Naive B cell (primary cell): ENCODE measurements around the gene CENPQ. TPM values are rescaled to one million over a fixed set of nuclear protein-coding genes. Genes with fewer than 3 reads are reported as not detected.

Experiments
- ATAC-seq, 2 donors: fragments of 150-1000 bp; cut with Tn5 transposase; 2 replicates each; pipeline ENCODE4 v1.10.0; 2021; ENCODE audit warnings: low read depth in 2 of 2, mild to moderate bottlenecking in 2 of 2, moderate library complexity in 2 of 2
- DNase-seq: peaks from one replicate; pipeline ENCODE4 v3.0.0; 2022
- H3K27ac Mint-ChIP-seq, 6 donors: one replicate each; pipeline ENCODE4 v1.8.0; 2020 to 2022; ENCODE audit warnings: mild to moderate bottlenecking in 6 of 6, mixed read lengths in 6 of 6, moderate library complexity in 5 of 6, inconsistent platforms in 2 of 6
- H3K27me3 Mint-ChIP-seq, 3 donors: one replicate each; pipeline ENCODE4 v1.8.0; 2021 to 2022; ENCODE audit warnings: mixed read lengths in 3 of 3, mild to moderate bottlenecking in 1 of 3
- H3K36me3 Mint-ChIP-seq, 2 donors: one replicate each; pipeline ENCODE4 v1.8.0; 2020 to 2022; ENCODE audit warnings: mixed read lengths in 2 of 2, inconsistent platforms in 1 of 2, mild to moderate bottlenecking in 1 of 2
- H3K4me1 Mint-ChIP-seq, 3 donors: one replicate each; pipeline ENCODE4 v1.8.0; 2020 to 2022; ENCODE audit warnings: mixed read lengths in 3 of 3, inconsistent platforms in 1 of 3, mild to moderate bottlenecking in 1 of 3, moderate library complexity in 1 of 3
- H3K4me3 Mint-ChIP-seq, 8 donors: one replicate each; pipeline ENCODE4 v1.8.0; 2020 to 2022; ENCODE audit warnings: mild to moderate bottlenecking in 8 of 8, mixed read lengths in 8 of 8, moderate library complexity in 8 of 8, inconsistent platforms in 2 of 8
- H3K9me3 Mint-ChIP-seq, 7 donors: one replicate each; pipeline ENCODE4 v1.8.0; 2020 to 2022; ENCODE audit warnings: mixed read lengths in 7 of 7, mild to moderate bottlenecking in 5 of 7, inconsistent platforms in 2 of 7, moderate library complexity in 1 of 7
- polyA plus RNA-seq, 6 donors: library from polyadenylated mRNA; unstranded; fragments of 300-500 nt; fragmentation: Illumina TruSeq; gene quantifications; one replicate each; pipeline ENCODE4 v1.2.3, GENCODE V29; 2021; ENCODE audit warnings: low read depth in 6 of 6

CENPQ gene
- polyA plus RNA-seq, 6 donors from 2014 or later: 2.8 to 8.7 (median 6.6) TPM

DNA sequence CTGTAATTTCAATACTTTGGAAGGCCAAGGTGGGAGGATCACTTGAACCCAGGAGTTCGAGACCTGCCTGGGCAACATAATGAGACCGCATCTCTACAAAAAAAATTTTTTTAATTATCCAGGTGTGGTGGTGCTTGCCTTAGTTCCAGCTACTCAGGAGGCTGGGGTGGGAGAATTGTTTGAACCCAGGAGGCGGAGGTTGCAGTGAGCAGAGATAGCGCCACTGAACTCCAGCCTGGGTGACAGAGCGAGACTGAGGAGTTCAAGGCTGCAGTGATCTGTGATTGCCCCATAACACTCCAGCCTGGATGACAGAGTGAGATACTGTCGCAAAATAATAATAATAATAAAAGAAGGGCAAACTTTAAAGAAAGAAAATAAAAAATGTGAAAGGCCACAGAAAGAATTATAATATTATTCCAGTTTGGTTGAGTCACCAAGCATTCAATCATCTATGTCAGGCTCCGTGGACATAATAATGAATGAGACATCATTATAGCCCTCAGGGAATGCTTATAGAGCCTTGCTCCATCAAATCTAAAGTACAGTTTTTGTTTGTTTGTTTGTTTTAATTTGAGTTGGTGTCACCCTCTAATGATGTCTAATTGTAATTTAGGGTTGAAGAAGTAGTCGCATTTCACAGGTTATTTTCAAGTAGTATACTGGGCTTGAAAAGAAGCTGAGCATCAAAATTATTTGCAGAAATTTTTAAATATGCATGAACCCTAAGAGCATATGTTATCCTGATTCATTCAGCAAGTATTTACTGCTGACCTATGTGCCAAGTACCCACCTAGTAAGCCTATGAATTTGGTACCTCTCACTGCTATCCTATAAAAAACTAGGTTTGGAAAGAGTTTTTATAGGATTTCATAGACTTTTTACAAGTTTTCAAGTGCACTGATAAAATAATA is 51.7 kb downstream of the CENPQ start:
- no peaks in the 10 kb centered on the region for H3K36me3 Mint-ChIP-seq
- no peaks in the 10 kb centered on the region for H3K9me3 Mint-ChIP-seq
- H3K4me1 Mint-ChIP-seq: no peaks in the 10 kb centered on the region
- H3K27me3 Mint-ChIP-seq: peaks cover 9 to 24% (median 23%) of the 10 kb centered on the region in 3 donors
- H3K4me3 Mint-ChIP-seq: no peak overlapping the region
- H3K27ac Mint-ChIP-seq: no peak overlapping the region
- no peak for DNase-seq
- no peak for ATAC-seq

DNA sequence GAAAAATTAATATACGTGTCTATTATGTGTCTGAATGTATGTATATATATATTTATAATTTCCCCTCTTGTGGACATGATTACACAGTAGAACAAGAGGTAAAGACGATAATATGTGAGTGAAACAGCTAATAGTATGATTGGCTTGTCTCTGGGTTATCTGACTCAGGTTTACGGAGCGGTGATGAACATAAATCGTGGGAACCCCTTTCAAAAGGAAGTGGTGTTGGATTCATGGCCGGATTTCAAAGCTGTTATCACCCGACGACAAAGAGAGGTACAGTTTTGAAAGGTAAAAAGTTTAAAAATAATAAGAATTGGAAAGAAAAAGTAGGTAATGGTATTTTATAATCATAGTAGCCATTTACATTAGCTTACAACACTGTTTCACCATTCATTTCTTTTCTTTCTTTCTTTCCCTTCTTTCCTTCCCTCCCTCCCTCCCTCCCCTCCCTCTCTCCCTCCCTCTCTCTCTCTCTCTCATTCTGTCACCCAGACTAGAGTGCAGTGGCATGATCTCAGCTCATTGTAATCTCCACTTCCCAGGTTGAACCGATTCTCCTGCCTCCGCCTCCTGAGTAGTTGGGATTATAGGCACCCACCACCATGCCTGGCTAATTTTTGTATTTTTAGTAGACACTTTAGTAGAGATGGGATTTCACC is 52.4 kb downstream of the CENPQ start:
- peaks cover 9 to 29% (median 23%) of the 10 kb centered on the region in 3 donors for H3K27me3 Mint-ChIP-seq
- H3K36me3 Mint-ChIP-seq: no peaks in the 10 kb centered on the region
- H3K4me1 Mint-ChIP-seq: no peaks in the 10 kb centered on the region
- DNase-seq (no peak), ATAC-seq (no peak)
- no peaks in the 10 kb centered on the region for H3K9me3 Mint-ChIP-seq
- H3K4me3 Mint-ChIP-seq: no peak overlapping the region
- no peak overlapping the region for H3K27ac Mint-ChIP-seq

DNA sequence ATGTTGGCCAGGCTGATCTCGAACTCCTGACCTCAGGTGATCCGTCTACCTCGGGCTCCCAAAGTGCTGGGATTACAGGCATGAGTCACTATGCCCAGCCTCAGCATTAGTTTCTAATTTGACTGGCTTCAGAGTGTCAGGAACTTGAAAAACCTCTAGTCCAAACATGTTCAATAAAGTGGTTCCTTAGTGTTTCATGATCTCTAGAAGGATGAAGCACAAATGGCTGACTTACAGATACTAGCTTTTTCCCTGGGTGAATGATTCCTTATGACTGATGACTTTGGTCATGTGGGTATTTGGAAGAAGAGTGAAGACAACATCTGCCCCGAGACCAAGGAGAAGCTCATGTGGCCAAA is 53.0 kb downstream of the CENPQ start:
- Mint-ChIP-seq H3K4me3 (no peak overlapping the region), H3K27ac (no peak overlapping the region), H3K4me1 (no peaks in the 10 kb centered on the region), H3K36me3 (no peaks in the 10 kb centered on the region), H3K9me3 (no peaks in the 10 kb centered on the region), H3K27me3 (peaks cover 9 to 29% (median 23%) of the 10 kb centered on the region in 3 donors)
- no peak for DNase-seq
- no peak for ATAC-seq

DNA sequence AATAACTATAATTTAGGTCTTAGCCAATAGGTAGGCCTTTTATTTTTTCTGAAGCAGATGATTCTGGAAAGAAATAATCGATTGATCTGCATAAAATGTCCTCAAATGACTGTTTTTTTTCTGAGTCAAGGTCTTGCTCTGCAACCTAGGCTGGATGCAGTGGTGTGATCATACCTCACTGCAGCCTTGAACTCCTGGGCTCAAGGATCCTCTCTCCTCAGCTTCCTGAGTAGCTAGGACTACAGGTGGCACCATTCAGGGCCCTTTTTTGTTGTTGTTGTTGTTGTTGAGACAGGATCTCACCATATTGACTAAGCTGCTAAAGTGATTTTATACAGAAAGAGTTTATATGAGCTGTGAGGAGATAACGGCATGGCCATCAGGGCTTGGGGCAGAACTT is 54.7 kb downstream of the CENPQ start:
- DNase-seq (no peak), ATAC-seq (no peak)
- Mint-ChIP-seq H3K9me3 (no peaks in the 10 kb centered on the region), H3K27me3 (peaks cover 12 to 22% (median 21%) of the 10 kb centered on the region in 3 donors), H3K27ac (no peak overlapping the region), H3K36me3 (no peaks in the 10 kb centered on the region), H3K4me3 (no peak overlapping the region), H3K4me1 (no peaks in the 10 kb centered on the region)

DNA sequence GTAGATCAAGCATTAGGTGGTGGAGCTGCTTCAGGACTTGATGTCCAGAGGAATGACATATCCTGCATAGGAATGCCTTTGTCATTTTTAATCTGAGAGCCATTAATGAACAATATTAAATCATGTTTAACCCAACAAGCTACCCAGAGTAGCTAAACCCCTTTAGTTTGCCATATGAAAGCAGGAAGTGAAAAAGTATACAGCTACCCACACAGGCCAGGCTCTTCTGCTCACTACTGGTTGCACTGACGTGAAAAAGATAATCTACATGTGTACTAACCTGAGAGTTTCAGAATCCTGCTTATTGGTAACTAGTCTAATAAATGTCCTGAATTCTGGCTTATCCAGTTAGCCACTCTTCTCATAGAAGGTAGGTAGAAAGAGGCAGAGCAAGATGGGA is 56.5 kb downstream of the CENPQ start:
- Mint-ChIP-seq H3K27me3 (peaks cover 6 to 10% (median 7%) of the 10 kb centered on the region in 3 donors), H3K4me1 (no peaks in the 10 kb centered on the region), H3K36me3 (no peaks in the 10 kb centered on the region), H3K9me3 (no peaks in the 10 kb centered on the region), H3K27ac (no peak overlapping the region), H3K4me3 (no peak overlapping the region)
- DNase-seq: no peak
- ATAC-seq: no peak

DNA sequence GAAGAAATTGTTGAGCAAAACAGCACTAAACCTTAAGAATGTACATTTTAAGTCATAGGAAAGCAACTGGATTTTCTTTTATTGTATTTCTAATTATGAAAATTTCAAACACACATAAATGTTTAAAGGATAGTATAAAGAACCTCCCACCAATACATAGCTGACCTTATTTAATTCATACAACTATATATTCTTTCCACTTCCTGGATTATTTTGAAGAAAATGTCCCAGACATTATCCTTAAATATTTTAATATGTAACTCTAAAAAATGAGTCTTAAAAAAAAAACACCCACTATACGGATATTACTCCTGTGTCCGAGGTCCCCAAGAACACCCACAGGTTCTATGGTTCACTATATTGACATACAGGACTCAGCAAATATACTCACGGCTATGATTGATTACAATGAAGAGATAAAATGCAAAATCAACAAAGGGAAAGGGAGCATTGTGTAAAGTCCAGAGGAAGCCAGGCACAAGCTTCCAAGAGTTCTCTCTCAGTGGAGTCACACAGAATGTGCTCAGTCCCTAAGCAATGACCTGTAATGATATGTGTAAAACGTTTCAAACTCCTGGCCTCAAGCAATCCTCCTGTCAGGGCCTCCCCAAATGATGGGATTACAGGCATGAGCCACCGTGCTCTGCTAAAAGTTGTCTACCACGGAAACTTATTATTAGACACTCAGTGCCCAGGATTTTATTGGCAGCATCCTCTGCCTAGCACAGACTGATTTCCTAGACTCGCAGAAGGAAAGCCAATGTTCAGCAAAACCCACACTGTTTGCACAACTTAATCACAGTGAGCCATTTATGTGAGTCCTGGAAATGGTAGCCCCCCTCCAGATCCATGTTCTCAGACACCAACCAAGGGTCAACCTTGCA is 59.8 kb downstream of the CENPQ start:
- Mint-ChIP-seq H3K36me3 (no peaks in the 10 kb centered on the region), H3K27me3 (peaks cover 0 to 7% (median 4%) of the 10 kb centered on the region in 3 donors), H3K4me3 (no peak overlapping the region), H3K27ac (no peak overlapping the region), H3K9me3 (no peaks in the 10 kb centered on the region), H3K4me1 (no peaks in the 10 kb centered on the region)
- DNase-seq: no peak
- ATAC-seq: no peak

DNA sequence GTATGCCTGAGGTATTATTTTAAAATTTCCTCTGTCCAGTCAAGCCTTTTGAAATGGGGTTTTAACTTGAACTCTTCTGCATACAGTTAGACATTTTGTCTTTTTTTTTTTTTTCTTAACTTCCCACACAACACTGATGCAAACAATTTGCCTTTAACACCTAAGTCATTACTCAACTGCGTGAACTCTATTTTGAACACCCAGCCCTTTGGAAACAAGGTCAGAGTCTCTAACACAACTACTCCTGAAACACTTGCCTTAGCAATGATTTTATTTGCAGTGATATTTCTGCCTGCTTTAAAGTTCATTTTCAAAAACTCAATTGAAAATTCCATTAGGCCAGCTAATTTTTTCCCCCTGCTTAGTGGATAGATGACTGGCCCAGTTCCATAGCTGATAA is 60.7 kb downstream of the CENPQ start:
- DNase-seq (no peak), ATAC-seq (no peak)
- Mint-ChIP-seq H3K36me3 (no peaks in the 10 kb centered on the region), H3K4me3 (no peak overlapping the region), H3K27ac (no peak overlapping the region), H3K27me3 (peaks cover 4 to 7% (median 6%) of the 10 kb centered on the region in 3 donors), H3K9me3 (no peaks in the 10 kb centered on the region), H3K4me1 (no peaks in the 10 kb centered on the region)

DNA sequence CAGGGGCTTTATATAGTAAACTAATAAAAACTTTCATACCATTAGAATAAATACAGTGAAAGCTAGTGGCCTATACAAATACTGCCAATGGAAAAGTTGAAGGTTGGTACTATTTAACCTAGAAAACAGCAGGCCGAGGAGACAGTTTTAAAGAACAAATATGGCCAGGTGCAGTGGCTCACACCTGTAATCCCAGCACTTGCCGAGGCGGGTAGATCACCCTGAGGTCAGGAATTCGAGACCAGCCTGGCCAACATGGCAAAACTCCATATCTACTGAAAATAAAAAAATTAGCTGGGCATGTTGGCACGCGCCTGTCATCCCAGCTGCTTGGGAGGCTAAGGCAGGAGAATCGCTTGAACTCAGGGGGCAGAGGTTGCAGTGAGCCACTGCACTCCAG is 61.4 kb downstream of the CENPQ start:
- Mint-ChIP-seq H3K36me3 (no peaks in the 10 kb centered on the region), H3K27ac (no peak overlapping the region), H3K4me1 (no peaks in the 10 kb centered on the region), H3K27me3 (peaks cover 4 to 12% (median 7%) of the 10 kb centered on the region in 3 donors), H3K4me3 (no peak overlapping the region), H3K9me3 (no peaks in the 10 kb centered on the region)
- no peak for DNase-seq
- no peak for ATAC-seq

DNA sequence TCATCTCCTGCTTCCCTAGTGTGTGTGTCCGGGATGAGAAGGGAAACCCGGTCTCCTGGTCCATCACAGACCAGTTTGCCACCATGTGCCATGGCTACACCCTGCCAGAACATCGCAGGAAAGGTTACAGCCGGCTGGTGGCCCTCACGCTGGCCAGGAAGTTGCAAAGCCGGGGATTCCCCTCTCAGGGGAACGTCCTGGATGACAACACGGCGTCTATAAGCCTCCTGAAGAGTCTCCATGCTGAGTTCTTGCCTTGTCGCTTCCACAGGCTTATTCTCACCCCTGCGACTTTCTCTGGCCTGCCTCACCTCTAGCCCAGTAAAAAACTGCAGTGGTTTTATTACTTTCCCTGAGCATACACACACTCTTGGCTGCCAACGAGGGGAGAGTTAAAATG is 63.4 kb downstream of the CENPQ start:
- no peak for DNase-seq
- H3K4me1 Mint-ChIP-seq: no peaks in the 10 kb centered on the region

DNA sequence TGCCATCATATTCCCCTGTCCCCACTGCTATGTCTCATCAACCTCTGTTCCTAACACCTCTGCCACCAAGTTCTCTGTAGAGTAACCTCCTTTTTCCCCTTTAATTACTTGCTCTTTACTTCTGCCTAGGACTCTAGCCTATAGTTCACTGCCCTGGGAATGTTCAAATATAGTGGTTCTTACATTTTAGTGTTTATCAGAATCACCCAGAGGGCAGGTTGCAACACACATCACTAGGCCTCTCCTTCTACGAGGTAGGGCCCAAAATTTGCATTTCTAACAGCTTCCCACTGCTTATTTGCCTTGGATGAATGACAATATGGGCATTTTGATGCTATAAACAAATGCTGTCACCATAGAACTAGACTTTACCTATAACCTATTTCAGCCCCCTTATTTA is 64.2 kb downstream of the CENPQ start:
- no peak overlapping the region for H3K27ac Mint-ChIP-seq
- peak overlapping the region in 1 of 8 donors; percentile 53 for H3K4me3 Mint-ChIP-seq
- DNase-seq (no peak), ATAC-seq (no peak)
- peaks cover 0 to under 1% (median 0%) of the 10 kb centered on the region in 3 donors for H3K4me1 Mint-ChIP-seq
- H3K36me3 Mint-ChIP-seq: no peaks in the 10 kb centered on the region
- no peaks in the 10 kb centered on the region for H3K9me3 Mint-ChIP-seq
- H3K27me3 Mint-ChIP-seq: peaks cover 9 to 20% (median 11%) of the 10 kb centered on the region in 3 donors

More for the DNA sequence above, 63.4 kb downstream of the CENPQ start:
- no peak overlapping the region for H3K27ac Mint-ChIP-seq
- H3K4me3 Mint-ChIP-seq: no peak overlapping the region
- no peaks in the 10 kb centered on the region for H3K9me3 Mint-ChIP-seq
- ATAC-seq: no peak
- H3K36me3 Mint-ChIP-seq: no peaks in the 10 kb centered on the region
- peaks cover 5 to 20% (median 6%) of the 10 kb centered on the region in 3 donors for H3K27me3 Mint-ChIP-seq

DNA sequence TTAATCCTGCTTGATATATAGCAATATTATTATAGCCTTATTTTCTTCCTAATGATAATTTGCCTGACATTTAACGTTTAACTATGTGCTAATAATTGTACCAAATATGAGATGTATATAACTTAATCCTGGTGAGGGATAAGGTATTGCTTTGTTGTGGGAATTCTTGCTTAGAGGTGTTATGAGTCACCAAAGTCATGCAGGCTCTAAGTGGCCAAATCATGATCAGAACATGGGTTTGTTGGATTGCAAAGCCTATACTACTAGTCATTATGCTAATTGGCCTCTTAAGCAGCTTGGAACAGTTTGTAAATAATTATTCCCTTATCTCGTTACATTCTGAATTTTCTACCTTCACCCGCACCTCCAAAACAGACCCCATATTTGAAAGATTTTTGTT is 65.4 kb downstream of the CENPQ start:
- DNase-seq: no peak
- H3K27ac Mint-ChIP-seq: no peak overlapping the region
- H3K4me3 Mint-ChIP-seq: no peak overlapping the region
- no peak for ATAC-seq
- peaks cover 9 to 20% (median 11%) of the 10 kb centered on the region in 3 donors for H3K27me3 Mint-ChIP-seq
- no peaks in the 10 kb centered on the region for H3K36me3 Mint-ChIP-seq
- no peaks in the 10 kb centered on the region for H3K9me3 Mint-ChIP-seq
- H3K4me1 Mint-ChIP-seq: peaks cover 0 to 2% (median 0%) of the 10 kb centered on the region in 3 donors

DNA sequence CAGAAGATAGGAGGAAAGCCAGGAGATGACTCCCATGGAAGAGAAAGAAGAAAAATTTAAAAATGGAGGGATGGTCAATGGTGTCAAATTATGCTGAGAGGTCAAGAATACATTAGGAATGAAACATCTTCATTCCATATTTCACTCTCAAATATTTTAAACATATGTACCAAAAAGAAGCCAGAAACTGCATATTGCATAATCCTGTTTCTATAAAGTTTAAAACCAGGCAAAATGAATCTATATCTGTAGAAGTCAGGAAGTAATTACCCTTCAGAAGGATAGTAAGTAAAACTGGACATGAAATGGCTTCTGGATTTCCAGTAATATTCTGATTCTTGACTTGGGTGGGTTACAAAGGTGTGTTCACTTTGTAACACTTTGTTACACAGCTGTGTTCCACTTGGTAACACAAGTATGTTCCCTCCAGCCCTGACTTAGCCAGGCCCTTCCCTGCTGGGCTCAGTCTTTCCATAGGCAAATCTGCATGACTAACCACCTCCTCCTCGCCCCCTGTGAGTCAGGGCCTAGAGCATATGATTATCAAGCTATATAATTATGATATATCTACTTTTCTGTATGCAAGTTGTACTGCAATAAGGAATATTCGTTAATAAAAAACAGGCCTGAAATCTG is 67.1 kb downstream of the CENPQ start:
- peaks cover 0 to 2% (median 0%) of the 10 kb centered on the region in 3 donors for H3K4me1 Mint-ChIP-seq
- no peaks in the 10 kb centered on the region for H3K36me3 Mint-ChIP-seq
- peaks cover 9 to 20% (median 11%) of the 10 kb centered on the region in 3 donors for H3K27me3 Mint-ChIP-seq
- ATAC-seq (no peak), DNase-seq (no peak)
- H3K27ac Mint-ChIP-seq: no peak overlapping the region
- no peak overlapping the region for H3K4me3 Mint-ChIP-seq
- H3K9me3 Mint-ChIP-seq: no peaks in the 10 kb centered on the region
